Ishikawa (cell line): ENCODE results near the gene GH1.

Experiments
- CEBPB ChIP-seq: IDR thresholded peaks from 2 replicates; pipeline ENCODE4 v1.6.1; 2012
- CREB1 ChIP-seq: IDR thresholded peaks from 2 replicates; pipeline ENCODE4 v1.6.1; 2012; ENCODE audit warnings: low read depth
- EGR1 ChIP-seq: IDR thresholded peaks from 2 replicates; pipeline ENCODE4 v1.6.1; 2012
- EP300 ChIP-seq: IDR thresholded peaks from 2 replicates; pipeline ENCODE4 v1.6.1; 2012; ENCODE audit warnings: borderline replicate concordance
- FOXM1 ChIP-seq: IDR thresholded peaks from 2 replicates; pipeline ENCODE4 v1.6.1; 2012; ENCODE audit warnings: low read depth, borderline replicate concordance
- MAX ChIP-seq: IDR thresholded peaks from 2 replicates; pipeline ENCODE4 v1.6.1; 2012
- NFIC ChIP-seq: IDR thresholded peaks from 2 replicates; pipeline ENCODE4 v1.6.1; 2012
- RAD21 ChIP-seq: IDR thresholded peaks from 2 replicates; pipeline ENCODE4 v1.6.1; 2012; ENCODE audit warnings: low read depth
- TAF1 ChIP-seq: IDR thresholded peaks from 2 replicates; pipeline ENCODE4 v1.6.1; 2012; ENCODE audit warnings: low read depth, mild to moderate bottlenecking
- TCF12 ChIP-seq: IDR thresholded peaks from 2 replicates; pipeline ENCODE4 v1.6.1; 2012; ENCODE audit warnings: low read depth
- TEAD4 ChIP-seq: IDR thresholded peaks from 2 replicates; pipeline ENCODE4 v1.6.1; 2012
- YY1 ChIP-seq: IDR thresholded peaks from 2 replicates; pipeline ENCODE4 v1.6.1; 2012; ENCODE audit warnings: low read depth
- ZBTB7A ChIP-seq: IDR thresholded peaks from 2 replicates; pipeline ENCODE4 v1.6.1; 2012; ENCODE audit warnings: low read depth
- TF ChIP-seq, protein P1 (sequence below): IDR thresholded peaks from 2 replicates; pipeline ENCODE4 v1.6.1; 2012; ENCODE audit warnings: low read depth, mild to moderate bottlenecking
- TF ChIP-seq, protein P2 (sequence below): IDR thresholded peaks from 2 replicates; pipeline ENCODE4 v1.6.1; 2012

The GH1 gene

GRCh38 chr17:63948521-63948920 is 29.9 kb upstream of the GH1 start:
- TF ChIP-seq TAF1: no peak
- TF ChIP-seq, protein P1, sequence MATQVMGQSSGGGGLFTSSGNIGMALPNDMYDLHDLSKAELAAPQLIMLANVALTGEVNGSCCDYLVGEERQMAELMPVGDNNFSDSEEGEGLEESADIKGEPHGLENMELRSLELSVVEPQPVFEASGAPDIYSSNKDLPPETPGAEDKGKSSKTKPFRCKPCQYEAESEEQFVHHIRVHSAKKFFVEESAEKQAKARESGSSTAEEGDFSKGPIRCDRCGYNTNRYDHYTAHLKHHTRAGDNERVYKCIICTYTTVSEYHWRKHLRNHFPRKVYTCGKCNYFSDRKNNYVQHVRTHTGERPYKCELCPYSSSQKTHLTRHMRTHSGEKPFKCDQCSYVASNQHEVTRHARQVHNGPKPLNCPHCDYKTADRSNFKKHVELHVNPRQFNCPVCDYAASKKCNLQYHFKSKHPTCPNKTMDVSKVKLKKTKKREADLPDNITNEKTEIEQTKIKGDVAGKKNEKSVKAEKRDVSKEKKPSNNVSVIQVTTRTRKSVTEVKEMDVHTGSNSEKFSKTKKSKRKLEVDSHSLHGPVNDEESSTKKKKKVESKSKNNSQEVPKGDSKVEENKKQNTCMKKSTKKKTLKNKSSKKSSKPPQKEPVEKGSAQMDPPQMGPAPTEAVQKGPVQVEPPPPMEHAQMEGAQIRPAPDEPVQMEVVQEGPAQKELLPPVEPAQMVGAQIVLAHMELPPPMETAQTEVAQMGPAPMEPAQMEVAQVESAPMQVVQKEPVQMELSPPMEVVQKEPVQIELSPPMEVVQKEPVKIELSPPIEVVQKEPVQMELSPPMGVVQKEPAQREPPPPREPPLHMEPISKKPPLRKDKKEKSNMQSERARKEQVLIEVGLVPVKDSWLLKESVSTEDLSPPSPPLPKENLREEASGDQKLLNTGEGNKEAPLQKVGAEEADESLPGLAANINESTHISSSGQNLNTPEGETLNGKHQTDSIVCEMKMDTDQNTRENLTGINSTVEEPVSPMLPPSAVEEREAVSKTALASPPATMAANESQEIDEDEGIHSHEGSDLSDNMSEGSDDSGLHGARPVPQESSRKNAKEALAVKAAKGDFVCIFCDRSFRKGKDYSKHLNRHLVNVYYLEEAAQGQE: no peak
- TF ChIP-seq, protein P2, sequence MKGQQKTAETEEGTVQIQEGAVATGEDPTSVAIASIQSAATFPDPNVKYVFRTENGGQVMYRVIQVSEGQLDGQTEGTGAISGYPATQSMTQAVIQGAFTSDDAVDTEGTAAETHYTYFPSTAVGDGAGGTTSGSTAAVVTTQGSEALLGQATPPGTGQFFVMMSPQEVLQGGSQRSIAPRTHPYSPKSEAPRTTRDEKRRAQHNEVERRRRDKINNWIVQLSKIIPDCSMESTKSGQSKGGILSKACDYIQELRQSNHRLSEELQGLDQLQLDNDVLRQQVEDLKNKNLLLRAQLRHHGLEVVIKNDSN: no peak
- no peak for TF ChIP-seq RAD21
- TF ChIP-seq NFIC: no peak
- TF ChIP-seq EGR1: no peak
- TF ChIP-seq FOXM1: no peak
- no peak for TF ChIP-seq MAX
- no peak for TF ChIP-seq ZBTB7A
- no peak for TF ChIP-seq CEBPB
- TF ChIP-seq YY1: no peak
- no peak for TF ChIP-seq CREB1
- no peak for TF ChIP-seq EP300
- TF ChIP-seq TCF12: no peak
- TF ChIP-seq TEAD4: no peak

- TF ChIP-seq YY1 (no peak), RAD21 (no peak), CREB1 (no peak), EGR1 (no peak), MAX (no peak), TEAD4 (no peak), TAF1 (no peak), ZBTB7A (no peak), TCF12 (no peak), CEBPB (no peak), EP300 (no peak)
- TF ChIP-seq, protein P2: no peak
Observed at GRCh38 chr17:63947711-63948330, 29.2 kb upstream of the GH1 start.

DNA sequence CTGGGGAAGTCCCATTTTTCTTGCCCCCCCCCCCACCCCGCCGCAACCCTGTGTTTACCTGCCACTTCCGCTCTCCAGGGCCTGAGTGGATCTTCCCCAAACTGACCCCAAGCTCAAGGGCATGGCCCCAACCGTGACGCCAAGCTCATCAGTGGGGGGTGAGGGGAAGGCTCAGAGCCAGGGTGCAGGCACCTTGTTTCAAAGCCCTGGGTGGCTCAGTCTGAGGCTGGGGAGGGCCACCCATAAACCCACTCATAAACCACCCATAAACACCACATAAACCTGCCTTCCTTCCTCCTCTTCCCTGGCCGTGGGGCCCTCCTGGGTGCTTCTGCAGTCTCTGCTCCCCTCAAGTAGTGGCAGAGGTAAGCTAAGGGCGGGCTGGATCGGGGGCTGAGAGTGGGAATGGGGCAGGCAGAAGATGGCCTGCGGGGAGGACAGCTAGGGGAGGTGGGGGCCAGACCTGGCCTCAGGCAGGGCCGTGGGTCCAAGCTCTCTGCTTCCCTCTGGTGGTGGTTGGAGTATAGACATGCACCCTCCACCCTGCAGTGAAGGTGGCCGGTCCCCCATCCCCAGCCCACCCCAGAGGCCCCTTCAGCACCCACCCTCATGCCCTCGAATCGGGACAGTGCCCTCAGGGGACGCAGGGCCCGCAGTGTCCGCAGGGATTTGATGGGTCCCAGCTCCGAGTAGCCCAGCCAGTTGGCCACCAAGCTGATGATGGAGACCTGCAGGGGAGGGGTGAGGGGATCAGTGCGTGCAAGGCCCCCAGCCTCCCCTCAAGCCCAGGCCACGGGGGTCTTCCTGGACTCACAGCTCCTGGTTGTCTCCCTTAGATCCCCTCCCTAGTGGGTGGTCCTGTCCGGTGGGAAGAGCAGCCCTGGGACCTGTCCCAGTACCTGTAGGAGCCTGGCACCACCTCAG is 28.1 kb upstream of the GH1 start:
- TF ChIP-seq, protein P1: no peak
- TF ChIP-seq MAX (no peak), RAD21 (peak; percentile 55), TAF1 (no peak), YY1 (no peak), TEAD4 (no peak), TCF12 (no peak), FOXM1 (no peak)
- TF ChIP-seq, protein P2: no peak

- TF ChIP-seq MAX (no peak), FOXM1 (no peak), ZBTB7A (no peak), TAF1 (no peak)
- TF ChIP-seq, protein P2: peak; percentile 52
Observed at GRCh38 chr17:63945784-63946439, 27.3 kb upstream of the GH1 start.
